ENCODE results near the gene PTPN1. TPM values are rescaled to one million over a fixed set of nuclear protein-coding genes. Genes with fewer than 3 reads are reported as not detected.

Gene PTPN1
- total and polyA plus RNA-seq, 2 donors (not counting 3 experiments of a cell fraction or from before 2014, with no cell fraction given) = 41.1 to 64.3 TPM

GRCh38 chr20:50628332-50628731 is 118.1 kb downstream of the PTPN1 start:
- H3K4me3 ChIP-seq (replicated peaks in 1 of 3; ENCODE audit: insufficient read depth in 1 of 3, low read depth in 1 of 3, low read length in 3 of 3) = no peak overlapping the region
- H3K9me3 ChIP-seq (replicated peaks; ENCODE audit: control insufficient read depth, insufficient read depth, low read length) = no peaks in the 10 kb centered on the region
- no peak overlapping the region for H3K27ac ChIP-seq (ENCODE audit: insufficient read depth, low read depth, low read length)
- intact Hi-C loops (cut with micrococcal nuclease) (no loop called here), dilution Hi-C loops (cut with MboI; ENCODE audit: extremely low pct_ligation_motif_present, low sequenced_read_pairs) (no loop called here)
- ChIA-PET CTCF (interaction anchor here (1.2 to 10.2 kb wide), 2 partner anchors 119 to 124 kb away, joined by 3 to 181 read pairs; no protein-coding TSS in a partner anchor), POLR2A (no interaction called here)
- no peak overlapping the region for H2AFZ ChIP-seq (ENCODE audit: low read depth, low read length)
- H3K27me3 ChIP-seq (ENCODE audit: control insufficient read depth in 2 of 2, insufficient read depth in 2 of 2, low read length in 2 of 2) = no peaks in the 10 kb centered on the region
- no peaks in the 10 kb centered on the region for H3K4me1 ChIP-seq (ENCODE audit: control insufficient read depth, extremely low read depth, insufficient read depth, low read length)
- no peak for TF ChIP-seq FOS (IDR thresholded peaks at IDR 0.05; ENCODE audit: borderline replicate concordance, insufficient read depth, low read length)
- no peak for TF ChIP-seq MAX (IDR thresholded peaks at IDR 0.05; ENCODE audit: insufficient read depth, insufficient read length)
- no peak for TF ChIP-seq POLR2AphosphoS5 (IDR thresholded peaks at IDR 0.05; ENCODE audit: insufficient read depth, low read depth, low read length)
- no peak for TF ChIP-seq CTCF (IDR thresholded peaks at IDR 0.05; ENCODE audit: extremely low read depth in 1 of 2, insufficient read depth in 1 of 2, low read depth in 1 of 2, low read length in 2 of 2)
- no peak for TF ChIP-seq POLR2A (IDR thresholded peaks at IDR 0.05; ENCODE audit: low read depth, low read length)
- TF ChIP-seq GATA2 (IDR thresholded peaks at IDR 0.05; ENCODE audit: insufficient read depth, insufficient read length, low read depth, low read length) = no peak
- no peak for TF ChIP-seq MYC (IDR thresholded peaks at IDR 0.05; ENCODE audit: low read depth, low read length)
- no peak for TF ChIP-seq JUN (IDR thresholded peaks at IDR 0.05; ENCODE audit: borderline replicate concordance, insufficient read depth, insufficient read length, low read depth)
- no peak for FAIRE-seq
- H3K36me3 ChIP-seq (ENCODE audit: control insufficient read depth in 2 of 2, extremely low read depth in 1 of 2, insufficient read depth in 2 of 2, low read length in 2 of 2) = no peaks in the 10 kb centered on the region
- H3K79me2 ChIP-seq (ENCODE audit: control insufficient read depth, insufficient read depth, low read length) = no peaks in the 10 kb centered on the region
- H3K9ac ChIP-seq (replicated peaks; ENCODE audit: extremely low read depth, insufficient read depth, low read length) = no peak overlapping the region
- H3K9me1 ChIP-seq (replicated peaks; ENCODE audit: control insufficient read depth, extremely low read depth, insufficient read depth, low read length) = no peaks in the 10 kb centered on the region
- DNase-seq (ENCODE audit: low read depth, low spot score) = no peak
- no peak overlapping the region for H3K4me2 ChIP-seq (ENCODE audit: insufficient read depth, low read length)
- no peaks in the 10 kb centered on the region for H4K20me1 ChIP-seq (replicated peaks; ENCODE audit: control insufficient read depth, extremely low read depth, insufficient read depth, low read length)
- no TSS peak for BruUV-seq (replicated peaks)

All from endothelial cell of umbilical vein (primary cell).